ENCODE measurements around the gene RUNX3.
A peak's percentile ranks its signal among the peaks of the same experiment; 100 is the strongest.

The RUNX3 gene

DNA sequence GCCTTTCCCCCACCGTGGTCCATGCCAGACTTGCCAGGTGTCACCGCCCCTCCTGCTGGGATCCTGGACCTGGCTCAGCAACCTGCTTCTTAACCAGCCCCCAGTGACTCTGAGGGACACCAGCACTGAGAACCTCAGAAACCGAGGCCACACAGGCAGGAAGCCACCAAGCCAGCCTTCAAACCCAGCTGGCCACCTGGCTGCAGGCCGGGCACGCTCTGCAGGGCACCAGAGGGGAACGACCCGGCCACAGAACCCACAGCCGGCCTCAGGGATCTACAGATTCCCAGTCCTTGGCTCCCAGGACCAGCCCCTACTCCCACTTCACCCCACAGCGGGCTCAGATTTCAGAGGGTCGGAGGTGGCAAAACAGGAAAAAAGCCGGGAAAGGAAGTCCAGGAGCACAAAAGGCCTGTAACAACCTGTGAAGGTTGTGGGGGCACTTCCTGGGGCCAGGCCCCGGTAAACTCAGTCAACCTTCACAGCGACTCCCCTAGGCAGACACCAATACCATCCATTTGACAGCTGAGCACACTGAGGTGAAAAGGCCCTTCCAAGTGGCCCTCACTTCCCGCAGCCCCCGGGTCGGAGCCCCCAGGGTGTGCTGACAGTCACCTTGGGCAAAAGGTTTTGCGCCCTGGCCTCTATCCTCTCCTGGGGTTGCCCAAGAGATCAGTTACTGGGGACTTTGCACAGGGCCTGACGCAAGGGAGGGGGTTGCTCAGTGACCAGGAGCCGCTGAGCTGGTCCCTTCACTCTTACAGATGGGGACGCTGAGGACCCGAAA is 14.1 kb downstream of the RUNX3 start:
- DNase-seq (ENCODE audit: low read depth, low spot score) = no peak

DNA sequence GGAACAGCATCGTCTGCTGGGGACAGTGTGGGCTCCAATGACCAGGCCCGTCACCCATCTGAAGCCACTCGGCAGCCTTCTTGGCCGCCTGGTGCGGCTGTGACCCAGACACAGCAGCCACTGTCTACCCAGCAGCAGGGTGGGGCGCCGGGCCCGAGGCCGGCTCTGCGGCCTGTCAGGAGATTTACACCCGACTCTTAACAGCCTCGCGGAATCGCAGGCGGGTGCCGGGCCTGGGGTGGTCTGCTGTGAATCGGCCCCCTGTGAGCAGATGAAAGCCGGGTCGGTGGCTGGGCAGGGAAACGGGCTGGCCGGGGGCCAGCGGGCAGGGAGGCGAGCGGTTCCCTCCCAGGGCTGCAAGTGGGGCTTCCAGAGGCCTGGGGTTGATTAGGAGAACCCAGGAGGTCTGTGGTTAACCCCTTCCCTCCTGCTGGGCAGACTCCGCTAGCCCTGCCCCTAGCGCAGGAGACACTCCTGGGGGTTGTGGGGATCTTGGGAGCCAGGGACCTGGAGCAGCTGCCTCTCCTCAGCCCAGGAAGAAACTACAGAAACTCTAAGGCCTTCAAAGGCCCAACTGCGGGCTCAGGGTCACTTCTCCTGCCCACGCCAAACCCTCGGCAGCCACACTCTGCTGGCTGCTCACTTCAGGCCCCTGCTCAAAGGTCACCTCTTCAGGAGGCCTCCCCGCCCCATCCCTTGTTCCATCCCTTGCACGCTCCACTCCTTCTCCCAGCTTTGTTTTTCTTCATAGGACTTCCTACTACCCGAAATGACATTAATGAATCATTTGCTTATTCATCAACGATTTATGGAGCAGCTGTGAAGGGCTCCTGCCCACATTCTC is 15.6 kb downstream of the RUNX3 start:
- in situ Hi-C loops (cut with HindIII; ENCODE audit: low sequenced_read_pairs) = no loop called here
- TF ChIP-seq, protein P1, sequence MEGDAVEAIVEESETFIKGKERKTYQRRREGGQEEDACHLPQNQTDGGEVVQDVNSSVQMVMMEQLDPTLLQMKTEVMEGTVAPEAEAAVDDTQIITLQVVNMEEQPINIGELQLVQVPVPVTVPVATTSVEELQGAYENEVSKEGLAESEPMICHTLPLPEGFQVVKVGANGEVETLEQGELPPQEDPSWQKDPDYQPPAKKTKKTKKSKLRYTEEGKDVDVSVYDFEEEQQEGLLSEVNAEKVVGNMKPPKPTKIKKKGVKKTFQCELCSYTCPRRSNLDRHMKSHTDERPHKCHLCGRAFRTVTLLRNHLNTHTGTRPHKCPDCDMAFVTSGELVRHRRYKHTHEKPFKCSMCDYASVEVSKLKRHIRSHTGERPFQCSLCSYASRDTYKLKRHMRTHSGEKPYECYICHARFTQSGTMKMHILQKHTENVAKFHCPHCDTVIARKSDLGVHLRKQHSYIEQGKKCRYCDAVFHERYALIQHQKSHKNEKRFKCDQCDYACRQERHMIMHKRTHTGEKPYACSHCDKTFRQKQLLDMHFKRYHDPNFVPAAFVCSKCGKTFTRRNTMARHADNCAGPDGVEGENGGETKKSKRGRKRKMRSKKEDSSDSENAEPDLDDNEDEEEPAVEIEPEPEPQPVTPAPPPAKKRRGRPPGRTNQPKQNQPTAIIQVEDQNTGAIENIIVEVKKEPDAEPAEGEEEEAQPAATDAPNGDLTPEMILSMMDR (IDR thresholded peaks at IDR 0.05; ENCODE audit: low read depth, low read length) = no peak
- DNase-seq (ENCODE audit: low read depth, low spot score) = peak; percentile 89
- no peak overlapping the region for H3K4me3 ChIP-seq (ENCODE audit: low read depth, low read length)

More for the DNA sequence above, 14.1 kb downstream of the RUNX3 start:
- in situ Hi-C loops (cut with HindIII; ENCODE audit: low sequenced_read_pairs) = no loop called here
- TF ChIP-seq, protein P1 (IDR thresholded peaks at IDR 0.05; ENCODE audit: low read depth, low read length) = no peak
- no peak overlapping the region for H3K4me3 ChIP-seq (ENCODE audit: low read depth, low read length)

DNA sequence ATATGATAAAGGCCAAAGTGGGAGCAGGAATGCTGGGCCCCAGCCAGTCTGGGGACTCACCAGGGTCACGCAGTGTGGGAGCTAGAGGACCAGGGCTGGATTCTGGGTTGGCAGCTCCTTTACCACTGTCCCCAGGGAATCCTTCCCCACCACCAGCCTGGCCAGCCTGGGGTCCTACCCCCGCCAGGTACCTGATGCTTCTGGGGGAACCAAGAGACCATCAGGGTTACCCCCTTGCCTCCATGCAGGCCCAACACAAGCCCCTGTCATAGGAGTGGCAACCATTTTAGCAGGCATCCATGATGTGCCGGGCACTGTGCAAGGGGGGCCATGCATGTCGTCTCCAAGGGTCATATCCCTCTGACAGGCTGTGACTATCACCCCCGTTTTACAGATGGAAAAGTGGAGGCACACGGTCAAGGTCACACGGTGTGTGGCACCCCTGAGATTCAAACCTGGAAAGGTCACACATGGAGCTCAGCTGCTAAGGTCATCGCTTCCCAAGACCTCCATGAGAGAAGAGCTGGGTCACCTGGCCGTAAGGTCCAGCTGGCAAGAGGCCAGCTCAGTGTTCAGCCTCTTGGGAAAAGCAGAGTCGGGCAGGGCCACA is 16.4 kb downstream of the RUNX3 start:
- H3K4me3 ChIP-seq (ENCODE audit: low read depth, low read length) = no peak overlapping the region
- in situ Hi-C loops (cut with HindIII; ENCODE audit: low sequenced_read_pairs) = no loop called here
- no peak for DNase-seq (ENCODE audit: low read depth, low spot score)
- TF ChIP-seq, protein P1 (IDR thresholded peaks at IDR 0.05; ENCODE audit: low read depth, low read length) = no peak

DNA sequence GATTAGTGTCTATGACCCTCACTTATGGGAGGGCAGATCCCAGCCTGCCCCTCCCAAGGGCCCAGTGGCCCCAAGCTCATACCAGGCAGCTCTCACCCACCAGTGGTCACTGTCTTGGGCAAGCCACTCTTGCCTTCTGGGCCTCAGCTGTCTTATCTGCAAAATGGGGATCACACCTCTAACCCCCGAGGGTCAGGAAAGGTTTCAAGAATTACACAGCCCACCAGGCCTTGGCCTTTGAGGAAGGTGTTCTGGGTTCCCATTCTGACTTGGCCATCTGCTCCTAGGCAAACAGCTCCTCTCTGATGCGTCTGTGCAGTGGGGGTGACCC is 16.8 kb downstream of the RUNX3 start:
- in situ Hi-C loops (cut with HindIII; ENCODE audit: low sequenced_read_pairs) = no loop called here
- no peak overlapping the region for H3K4me3 ChIP-seq (ENCODE audit: low read depth, low read length)
- no peak for DNase-seq (ENCODE audit: low read depth, low spot score)
- TF ChIP-seq, protein P1 (IDR thresholded peaks at IDR 0.05; ENCODE audit: low read depth, low read length) = no peak

DNA sequence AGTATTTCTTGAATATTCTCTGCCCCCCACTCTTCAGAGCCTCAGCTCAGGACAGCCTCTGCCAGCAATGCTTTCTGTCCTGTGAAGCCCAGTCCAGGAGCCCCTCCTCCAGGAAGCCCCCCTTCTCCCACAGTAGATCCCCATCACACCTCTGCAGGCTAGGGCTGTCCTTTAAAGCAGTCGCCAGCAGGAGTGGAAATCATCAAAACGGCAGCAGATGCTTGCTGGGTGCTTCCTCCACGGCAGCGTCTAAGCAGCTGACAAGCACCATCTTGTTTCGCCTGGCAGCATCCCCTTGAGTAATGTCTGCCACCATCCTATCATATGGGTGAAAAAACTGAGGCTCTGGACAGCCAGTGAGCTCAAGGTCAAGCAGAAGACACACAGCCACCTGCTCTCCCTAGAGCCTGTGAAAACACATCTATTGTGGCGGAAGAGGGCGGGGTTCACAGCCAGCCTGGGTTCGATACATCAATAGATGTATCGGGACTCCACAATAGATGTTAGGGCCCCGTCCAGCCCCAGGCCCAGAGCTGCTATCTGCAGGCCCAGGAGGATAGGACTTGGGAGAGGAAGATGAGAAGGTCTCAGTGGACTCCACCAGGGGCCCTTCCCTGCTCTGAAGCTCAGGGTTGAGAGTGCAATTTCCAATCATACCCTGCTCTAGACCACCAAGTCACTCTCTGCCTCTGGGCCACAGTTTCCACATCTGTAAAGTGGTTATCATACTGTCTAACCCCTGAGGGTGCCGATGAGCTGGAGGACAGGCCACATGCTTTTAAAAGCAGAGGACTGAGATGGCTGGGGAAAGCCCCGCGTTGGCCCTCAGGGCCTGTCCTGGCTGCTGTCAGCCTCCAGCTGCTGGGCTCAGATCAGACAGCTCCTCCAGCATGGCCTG is 17.5 kb downstream of the RUNX3 start:
- in situ Hi-C loops (cut with HindIII; ENCODE audit: low sequenced_read_pairs) = no loop called here
- TF ChIP-seq, protein P1 (IDR thresholded peaks at IDR 0.05; ENCODE audit: low read depth, low read length) = no peak
- no peak overlapping the region for H3K4me3 ChIP-seq (ENCODE audit: low read depth, low read length)
- no peak for DNase-seq (ENCODE audit: low read depth, low spot score)
